OCI-LY7 (cell line): ENCODE measurements around the gene NCAPD3. TPM values are rescaled to one million over a fixed set of nuclear protein-coding genes. Genes with fewer than 3 reads are reported as not detected.

Experiments
- BruUV-seq: library from RNA; stranded (reverse); fragments of 400-500 nt; replicated peaks from 2 replicates; lab custom pipeline; 2021; lab: Mats Ljungman, UMichigan
- CTCF ChIA-PET: fragments of 300-600 bp; sonication (Branson Sonifier 250); formaldehyde crosslinking; loops from one replicate; lab custom pipeline; 2022; ENCODE audit warnings: antibody characterized with exemption; ENCODE audit not compliant: unreplicated experiment; lab: Charles Lee
- POLR2A ChIA-PET: fragments of 300-600 bp; sonication (Branson Sonifier 250); formaldehyde crosslinking; loops from one replicate; lab custom pipeline; 2022; ENCODE audit warnings: antibody characterized with exemption; lab: Charles Lee
- DNase-seq: peaks from one replicate; pipeline ENCODE4 v3.0.0-alpha.2; 2015; ENCODE audit warnings: low spot score
- H2AFZ ChIP-seq: fragments of 200-600 bp; sonication (generic), shearing (Covaris generic); 2 replicates; pipeline ENCODE4 v1.6.1; 2014; ENCODE audit warnings: mild to moderate bottlenecking, antibody characterized with exemption, low read length, moderate library complexity
- H3K27ac ChIP-seq: fragments of 200-600 bp; sonication (generic); 2 replicates; pipeline ENCODE4 v1.5.1; 2014; ENCODE audit warnings: mixed run types, low read depth, mild to moderate bottlenecking, moderate library complexity, low read length, inconsistent platforms; ENCODE audit not compliant: poor library complexity, severe bottlenecking
- H3K36me3 ChIP-seq: fragments of 200-600 bp; sonication (generic); 2 replicates; pipeline ENCODE4 v1.6.1; 2014; ENCODE audit warnings: mild to moderate bottlenecking, antibody characterized with exemption, low read length, moderate library complexity, mixed read lengths; ENCODE audit not compliant: insufficient read depth
- H3K4me1 ChIP-seq: fragments of 200-600 bp; sonication (generic); 2 replicates; pipeline ENCODE4 v1.5.1; 2014; ENCODE audit warnings: mild to moderate bottlenecking, low read length; ENCODE audit not compliant: insufficient read depth, poor library complexity, severe bottlenecking
- H3K4me2 ChIP-seq: fragments of 200-600 bp; sonication (generic); 2 replicates; pipeline ENCODE4 v1.6.1; 2014; ENCODE audit warnings: mild to moderate bottlenecking, low read length
- H3K4me3 ChIP-seq: fragments of 200-600 bp; sonication (generic); 2 replicates; pipeline ENCODE4 v1.5.1; 2014; ENCODE audit warnings: mild to moderate bottlenecking, low read depth, low read length; ENCODE audit not compliant: poor library complexity, severe bottlenecking
- H3K79me2 ChIP-seq: fragments of 200-600 bp; sonication (generic); 2 replicates; pipeline ENCODE4 v1.6.1; 2016; ENCODE audit warnings: low read depth, mild to moderate bottlenecking, low read length, moderate library complexity, mixed read lengths; ENCODE audit not compliant: insufficient read depth
- H3K9me2 ChIP-seq: fragments of 200-600 bp; sonication (generic); 2 replicates; pipeline ENCODE4 v1.6.1; 2016; ENCODE audit warnings: mild to moderate bottlenecking, low read length, mixed read lengths; ENCODE audit not compliant: insufficient read depth
- H3K9me3 ChIP-seq: fragments of 200-600 bp; sonication (generic); 2 replicates; pipeline ENCODE4 v1.6.1; 2014; ENCODE audit warnings: mild to moderate bottlenecking, mixed run types, low read length, mixed read lengths
- H4K20me1 ChIP-seq: fragments of 200-600 bp; sonication (generic); 2 replicates; pipeline ENCODE4 v1.6.1; 2014; ENCODE audit warnings: mild to moderate bottlenecking, antibody characterized with exemption, low read length, moderate library complexity, mixed read lengths; ENCODE audit not compliant: insufficient read depth
- EZH2phosphoT487 ChIP-seq: fragments of 200-600 bp; sonication (generic); IDR thresholded peaks from 2 replicates; pipeline ENCODE4 v1.6.1; 2018; ENCODE audit warnings: low read depth, borderline replicate concordance, mild to moderate bottlenecking, mixed run types, antibody characterized with exemption, low read length, moderate library complexity, mixed read lengths
- intact Hi-C: fragments of 100-400 bp; cut with micrococcal nuclease; formaldehyde crosslinking; loops from one replicate; pipeline ENCODE4 v1.10.0; 2022; ENCODE audit not compliant: unreplicated experiment
- total RNA-seq, 2 experiments: library from RNA; depleted of rRNA in 1 of 2; stranded (reverse); fragments of >200 nt in 1 of 2; shearing (Covaris generic) in 1 of 2; gene quantifications; 2 replicates each; pipeline ENCODE4 v1.2.3, GENCODE V29; 2014 to 2022
- TF ChIP-seq, protein P1 (sequence below): fragments of 200-600 bp; sonication (generic); conservative IDR thresholded peaks from 2 replicates; pipeline ENCODE4 v1.5.1; 2014; ENCODE audit warnings: mild to moderate bottlenecking, antibody characterized with exemption, low read length, moderate library complexity, mixed read lengths

Gene NCAPD3
- total RNA-seq, 2 experiments from 2014 or later: 89.1 to 112 TPM

DNA sequence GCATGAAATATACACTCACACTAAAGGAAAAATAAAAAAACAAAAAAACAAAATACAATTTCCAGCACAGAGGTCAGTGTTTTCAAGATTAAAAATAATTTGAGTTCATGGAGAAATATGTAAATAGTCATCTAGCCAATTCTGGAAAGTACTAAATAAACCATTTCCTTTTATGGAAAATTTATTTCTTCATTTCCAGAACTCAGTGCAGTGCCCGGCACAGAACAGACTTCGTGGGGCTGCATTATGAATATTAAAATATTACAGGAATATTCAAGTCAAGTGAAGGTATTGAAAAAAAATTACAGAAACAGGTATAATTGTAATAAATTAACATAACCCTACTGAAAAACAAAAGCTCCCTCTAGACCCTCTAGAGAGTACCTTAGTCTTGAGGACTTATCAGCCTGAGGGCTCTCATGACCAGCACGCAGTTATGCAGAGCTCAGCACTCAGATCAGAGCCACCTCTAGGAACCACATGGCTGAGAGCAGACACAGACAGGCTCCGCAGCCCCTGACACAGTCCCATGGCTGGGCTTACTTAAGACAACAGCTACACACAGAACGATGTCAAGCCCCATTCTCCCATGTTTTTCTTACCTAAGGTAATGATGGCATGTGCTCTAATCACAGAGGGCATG lies 45.6 kb downstream of the NCAPD3 start:
- POLR2A ChIA-PET: no interaction called here
- intact Hi-C loops: no loop called here
- TF ChIP-seq EZH2phosphoT487: no peak
- TF ChIP-seq, protein P1, sequence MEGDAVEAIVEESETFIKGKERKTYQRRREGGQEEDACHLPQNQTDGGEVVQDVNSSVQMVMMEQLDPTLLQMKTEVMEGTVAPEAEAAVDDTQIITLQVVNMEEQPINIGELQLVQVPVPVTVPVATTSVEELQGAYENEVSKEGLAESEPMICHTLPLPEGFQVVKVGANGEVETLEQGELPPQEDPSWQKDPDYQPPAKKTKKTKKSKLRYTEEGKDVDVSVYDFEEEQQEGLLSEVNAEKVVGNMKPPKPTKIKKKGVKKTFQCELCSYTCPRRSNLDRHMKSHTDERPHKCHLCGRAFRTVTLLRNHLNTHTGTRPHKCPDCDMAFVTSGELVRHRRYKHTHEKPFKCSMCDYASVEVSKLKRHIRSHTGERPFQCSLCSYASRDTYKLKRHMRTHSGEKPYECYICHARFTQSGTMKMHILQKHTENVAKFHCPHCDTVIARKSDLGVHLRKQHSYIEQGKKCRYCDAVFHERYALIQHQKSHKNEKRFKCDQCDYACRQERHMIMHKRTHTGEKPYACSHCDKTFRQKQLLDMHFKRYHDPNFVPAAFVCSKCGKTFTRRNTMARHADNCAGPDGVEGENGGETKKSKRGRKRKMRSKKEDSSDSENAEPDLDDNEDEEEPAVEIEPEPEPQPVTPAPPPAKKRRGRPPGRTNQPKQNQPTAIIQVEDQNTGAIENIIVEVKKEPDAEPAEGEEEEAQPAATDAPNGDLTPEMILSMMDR: no peak
- no peak for DNase-seq
- H4K20me1 ChIP-seq: no peaks in the 10 kb centered on the region
- H3K36me3 ChIP-seq: peaks cover 100% of the 10 kb centered on the region
- no peak overlapping the region for H2AFZ ChIP-seq
- H3K9me2 ChIP-seq: no peaks in the 10 kb centered on the region
- no peaks in the 10 kb centered on the region for H3K79me2 ChIP-seq
- H3K9me3 ChIP-seq: no peaks in the 10 kb centered on the region
- no peak overlapping the region for H3K27ac ChIP-seq
- CTCF ChIA-PET: no interaction called here
- no TSS peak for BruUV-seq
- H3K4me3 ChIP-seq: no peak overlapping the region
- no peaks in the 10 kb centered on the region for H3K4me1 ChIP-seq
- H3K4me2 ChIP-seq: no peak overlapping the region

DNA sequence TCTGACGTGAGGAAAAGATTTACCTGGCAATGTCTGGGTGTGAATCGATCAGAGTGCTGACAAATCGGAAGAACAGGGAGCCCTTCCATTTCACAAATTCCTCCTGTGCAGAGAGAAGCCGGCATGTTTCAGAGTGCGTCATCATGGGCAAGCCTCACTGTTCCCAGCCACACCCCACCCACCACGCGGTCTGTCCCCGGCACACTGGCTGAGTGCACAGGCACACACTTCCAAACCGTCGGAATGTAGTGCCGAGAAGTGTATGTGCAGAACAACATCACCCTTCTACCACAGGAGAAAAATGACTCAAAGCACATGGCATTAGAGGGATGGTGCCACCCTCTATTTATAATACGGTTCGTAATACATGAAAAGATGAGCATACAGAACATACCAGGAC lies 47.5 kb downstream of the NCAPD3 start:
- POLR2A ChIA-PET: interaction anchor here (1.0 kb wide), 1 partner anchor 19 kb away, joined by 3 read pairs; no protein-coding TSS in a partner anchor
- H3K4me3 ChIP-seq: no peak overlapping the region
- no peak overlapping the region for H3K4me2 ChIP-seq
- H3K27ac ChIP-seq: no peak overlapping the region
- H3K36me3 ChIP-seq: peaks cover 100% of the 10 kb centered on the region
- no peaks in the 10 kb centered on the region for H4K20me1 ChIP-seq
- intact Hi-C loops: no loop called here
- H3K9me2 ChIP-seq: no peaks in the 10 kb centered on the region
- no TSS peak for BruUV-seq
- H3K9me3 ChIP-seq: no peaks in the 10 kb centered on the region
- TF ChIP-seq EZH2phosphoT487: no peak
- TF ChIP-seq, protein P1: no peak
- H3K4me1 ChIP-seq: no peaks in the 10 kb centered on the region
- no peak for DNase-seq
- no peaks in the 10 kb centered on the region for H3K79me2 ChIP-seq
- H2AFZ ChIP-seq: no peak overlapping the region
- CTCF ChIA-PET: no interaction called here

DNA sequence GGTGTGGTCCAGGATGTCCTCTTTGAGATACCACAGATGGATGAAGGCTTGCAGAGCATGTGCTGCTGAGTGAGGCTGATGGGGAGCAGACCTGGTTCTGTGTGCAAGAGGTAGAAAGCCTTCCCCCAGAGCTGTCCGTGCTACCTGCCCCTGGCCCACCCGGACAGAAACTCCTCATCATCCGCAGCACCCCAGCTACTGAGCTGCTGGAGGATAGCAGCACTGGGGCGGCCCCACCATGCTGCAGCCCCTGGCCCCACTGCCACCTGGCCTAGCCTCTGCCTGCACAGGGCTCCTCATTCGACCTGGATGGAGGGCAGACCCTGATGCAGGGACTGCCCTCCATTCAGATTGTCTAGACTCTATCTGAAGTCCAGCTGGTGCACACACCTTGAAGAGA lies 50.5 kb downstream of the NCAPD3 start:
- Histone ChIP-seq H3K9me3 (no peaks in the 10 kb centered on the region), H3K9me2 (no peaks in the 10 kb centered on the region), H3K4me1 (no peaks in the 10 kb centered on the region), H3K4me3 (no peak overlapping the region), H3K79me2 (no peaks in the 10 kb centered on the region), H2AFZ (no peak overlapping the region), H4K20me1 (no peaks in the 10 kb centered on the region), H3K36me3 (peaks cover 100% of the 10 kb centered on the region), H3K4me2 (no peak overlapping the region), H3K27ac (no peak overlapping the region)
- ChIA-PET POLR2A (no interaction called here), CTCF (no interaction called here)
- BruUV-seq: no TSS peak
- intact Hi-C loops: no loop called here
- no peak for DNase-seq
- no peak for TF ChIP-seq EZH2phosphoT487
- TF ChIP-seq, protein P1: no peak
